GDM1 (cell line): ENCODE measurements around the gene CREB3L2.
A peak's percentile ranks its signal among the peaks of the same experiment; 100 is the strongest.
"Not testable (repeated sequence)": the region's sequence is repeated elsewhere in the genome, so short reads cannot be mapped to it uniquely, and the experiment has no call there.

Experiments used
- DNase-seq: peaks from one replicate; lab custom pipeline; 2025; lab: John Stamatoyannopoulos, UW

The CREB3L2 gene

DNA sequence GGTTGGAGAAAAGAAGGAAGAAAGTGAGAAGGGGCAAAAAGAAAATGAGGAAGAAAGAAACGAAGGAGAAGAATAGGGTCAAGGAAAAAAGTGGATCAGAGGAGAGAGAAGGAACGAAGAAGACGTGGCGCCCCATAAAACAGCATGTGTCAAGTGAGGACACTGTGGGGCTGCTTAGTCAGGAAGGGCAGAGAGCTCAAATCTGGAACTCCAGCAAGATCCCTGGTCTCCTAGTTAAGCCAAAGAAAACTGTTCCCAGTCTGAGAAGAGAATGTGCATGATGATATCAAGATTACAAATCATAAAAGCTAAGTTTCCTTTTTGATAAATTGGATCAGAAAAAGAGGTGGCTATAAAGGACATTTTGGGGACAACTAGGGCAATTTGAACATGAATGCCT lies 33.0 kb downstream of the CREB3L2 start:
- no peak for DNase-seq

DNA sequence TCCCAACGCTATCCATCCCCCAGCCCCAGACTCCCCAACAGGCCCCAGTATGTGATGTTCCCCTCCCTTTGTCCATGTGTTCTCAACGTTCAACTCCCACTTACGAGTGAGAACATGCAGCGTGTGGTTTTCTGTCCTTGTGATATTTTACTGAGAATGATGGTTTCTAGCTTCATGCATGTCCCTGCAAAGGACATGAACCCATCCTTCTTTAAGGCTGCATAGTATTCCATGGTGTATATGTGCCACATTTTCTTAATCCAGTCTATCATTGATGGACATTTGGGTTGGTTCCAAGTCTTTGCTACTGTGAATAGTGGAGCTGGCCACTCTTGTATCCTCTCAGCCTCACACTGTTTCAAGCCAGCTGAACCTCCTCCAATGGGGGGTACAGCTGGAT lies 33.5 kb downstream of the CREB3L2 start:
- DNase-seq: not testable (repeated sequence)

- no peak for DNase-seq
These were observed 34.5 kb downstream of the CREB3L2 start for GRCh38 chr7:137967143-137968018.

DNA sequence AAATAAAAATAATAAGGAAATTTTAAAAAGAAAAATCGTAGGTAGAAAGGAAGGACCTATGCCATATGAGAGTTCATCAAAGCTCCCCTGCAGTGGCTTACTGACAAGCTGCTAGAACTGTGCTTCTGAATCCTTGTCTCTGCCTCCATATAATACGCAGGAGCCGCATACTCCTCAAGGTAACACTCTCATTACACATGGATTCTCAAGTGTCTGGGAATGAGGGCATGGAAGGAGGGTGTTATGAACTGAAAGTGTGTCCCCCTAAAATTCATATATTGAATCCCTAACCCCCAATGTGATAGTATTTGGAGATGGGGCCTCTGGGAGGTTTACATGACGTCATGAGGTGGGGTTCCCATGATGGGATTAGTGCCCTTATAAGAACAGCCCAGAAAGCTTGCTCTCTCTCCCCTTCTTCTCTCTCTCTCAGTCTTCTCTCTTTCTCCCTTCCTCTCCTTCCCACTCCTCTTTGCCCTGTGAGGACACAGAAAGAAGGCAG lies 35.2 kb downstream of the CREB3L2 start:
- DNase-seq: no peak

DNA sequence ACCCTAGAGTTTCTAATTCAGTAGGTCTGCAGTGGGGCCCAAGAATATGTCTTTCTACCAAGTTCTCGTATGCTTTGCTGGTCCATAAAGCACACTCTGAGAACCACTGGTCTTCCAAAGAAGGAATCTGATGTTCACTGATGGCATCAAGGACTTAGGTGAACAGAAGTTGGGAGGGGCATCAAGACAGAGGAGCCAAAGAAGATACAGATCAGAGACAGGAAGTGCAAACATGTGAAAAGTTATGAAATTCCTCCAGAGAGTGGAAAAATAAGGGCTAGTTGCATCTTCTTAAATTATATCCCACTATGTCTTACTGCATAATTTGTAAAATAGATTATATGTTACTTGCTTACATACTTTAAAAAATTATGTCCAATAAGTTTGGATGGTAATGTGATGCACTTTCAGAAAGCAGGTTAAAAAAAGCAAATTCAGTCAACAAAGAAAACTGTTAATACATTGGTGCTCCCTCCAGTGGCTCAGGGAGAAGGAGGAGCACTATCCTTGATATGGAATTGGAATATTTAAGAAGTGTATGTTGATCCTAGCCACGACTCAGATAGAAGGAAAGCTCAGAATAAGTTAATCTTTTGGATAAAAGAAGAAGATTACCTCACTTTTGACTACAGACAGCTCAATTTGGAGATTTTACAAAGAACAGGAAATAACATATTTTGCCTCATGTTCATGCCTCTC lies 35.8 kb downstream of the CREB3L2 start:
- no peak for DNase-seq

- no peak for DNase-seq
These were observed 36.9 kb downstream of the CREB3L2 start for GRCh38 chr7:137964824-137965545.

DNA sequence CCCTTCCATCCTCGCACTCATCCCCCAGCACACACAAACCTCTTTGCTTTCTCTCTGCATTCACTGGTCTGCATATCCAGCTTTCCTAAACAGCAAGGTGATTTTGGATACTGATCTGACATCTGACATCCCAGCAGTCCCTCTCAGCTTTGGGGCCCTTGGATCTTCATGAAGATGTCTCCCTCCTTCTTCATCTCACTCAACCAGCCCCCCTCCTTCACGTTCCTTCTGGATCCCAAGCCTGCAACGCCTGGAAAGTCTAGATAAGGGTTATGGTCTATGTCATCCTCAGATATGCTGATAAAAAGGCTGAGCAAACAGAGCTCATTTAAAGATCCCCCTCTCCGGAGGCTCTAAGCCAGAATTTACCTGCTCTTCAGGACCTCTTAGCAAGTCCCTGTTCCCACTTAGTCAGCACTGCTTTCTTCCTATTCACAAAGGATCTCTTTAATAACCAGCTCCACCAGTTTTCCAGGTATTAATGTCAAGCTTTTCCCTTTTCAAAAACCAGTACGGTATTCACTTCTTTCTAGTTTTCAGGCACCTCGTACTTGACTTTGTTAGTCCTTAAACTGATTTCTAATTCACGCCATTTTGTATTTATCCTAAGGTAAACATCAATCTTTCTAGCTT lies 38.9 kb downstream of the CREB3L2 start:
- no peak for DNase-seq

- no peak for DNase-seq
These were observed 39.4 kb downstream of the CREB3L2 start for GRCh38 chr7:137962491-137962874.

- peak; percentile 59 for DNase-seq
These were observed 40.4 kb downstream of the CREB3L2 start for GRCh38 chr7:137961200-137962177.

GRCh38 chr7:137960020-137960419 lies 41.9 kb downstream of the CREB3L2 start:
- DNase-seq: no peak

- peak; percentile 33 for DNase-seq
These were observed 43.1 kb downstream of the CREB3L2 start for GRCh38 chr7:137958470-137959431.

- no peak for DNase-seq
These were observed 44.0 kb downstream of the CREB3L2 start for GRCh38 chr7:137957887-137958286.

GRCh38 chr7:137956591-137956990 lies 45.3 kb downstream of the CREB3L2 start:
- no peak for DNase-seq

- no peak for DNase-seq
These were observed 45.7 kb downstream of the CREB3L2 start for GRCh38 chr7:137956183-137956582.

GRCh38 chr7:137954614-137955013 lies 47.3 kb downstream of the CREB3L2 start:
- DNase-seq: no peak

GRCh38 chr7:137953665-137954470 lies 48.0 kb downstream of the CREB3L2 start:
- no peak for DNase-seq

DNA sequence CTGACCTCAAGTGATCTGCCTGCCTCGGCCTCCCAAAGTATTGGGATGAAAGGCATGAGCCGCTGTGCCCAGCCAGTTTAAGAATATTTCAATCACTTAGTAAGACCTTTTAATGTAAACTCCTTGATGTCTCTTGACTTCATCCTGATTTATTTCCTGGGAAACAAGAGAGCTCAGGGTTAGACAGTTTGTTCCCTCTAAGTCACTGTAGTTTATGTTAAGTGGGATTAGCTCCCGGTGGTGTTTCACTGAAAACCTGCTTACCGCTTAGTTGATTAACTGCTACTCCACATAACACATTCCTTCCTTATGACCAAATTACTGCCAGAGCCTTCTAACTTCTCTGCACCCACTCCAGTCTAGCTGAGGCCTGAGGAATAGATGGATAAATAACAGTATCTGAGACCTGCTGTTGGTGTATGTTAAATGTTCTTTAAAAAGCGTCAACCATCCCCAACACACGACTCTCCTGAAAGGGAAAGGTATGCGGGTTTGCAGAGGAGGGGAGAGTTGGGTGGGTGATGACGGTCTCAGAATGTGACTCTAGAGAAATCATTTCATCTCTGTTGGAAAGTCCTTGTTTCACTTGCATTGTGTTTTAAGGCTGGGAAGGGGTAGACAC lies 48.7 kb downstream of the CREB3L2 start:
- DNase-seq: no peak

DNA sequence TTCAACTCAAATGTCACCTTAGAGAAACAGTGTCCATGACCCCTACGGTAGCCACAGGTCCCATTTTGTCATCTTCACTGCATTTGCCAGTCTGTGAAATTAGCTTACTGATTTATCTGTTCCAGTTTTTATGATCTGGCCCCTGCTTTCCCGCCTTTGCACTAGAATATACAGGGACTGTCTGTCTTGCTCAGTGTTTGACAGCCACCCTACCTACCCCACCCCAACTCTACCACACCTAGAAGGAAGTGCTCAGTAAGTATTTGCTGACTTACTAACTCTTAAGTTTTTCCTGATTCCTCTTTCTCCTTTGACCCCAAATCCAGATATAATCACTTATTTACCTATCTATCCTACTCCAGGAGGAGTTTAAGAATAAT lies 49.5 kb downstream of the CREB3L2 start:
- no peak for DNase-seq
